ENCODE data around the gene LRRN4CL. TPM values are rescaled to one million over a fixed set of nuclear protein-coding genes. Genes with fewer than 3 reads are reported as not detected.

Gene LRRN4CL
- total and polyA plus RNA-seq, 2 of the 8 experiments (the other 6 are each of a cell fraction or from before 2014, with no cell fraction given): 0.05 to 0.26 TPM

DNA sequence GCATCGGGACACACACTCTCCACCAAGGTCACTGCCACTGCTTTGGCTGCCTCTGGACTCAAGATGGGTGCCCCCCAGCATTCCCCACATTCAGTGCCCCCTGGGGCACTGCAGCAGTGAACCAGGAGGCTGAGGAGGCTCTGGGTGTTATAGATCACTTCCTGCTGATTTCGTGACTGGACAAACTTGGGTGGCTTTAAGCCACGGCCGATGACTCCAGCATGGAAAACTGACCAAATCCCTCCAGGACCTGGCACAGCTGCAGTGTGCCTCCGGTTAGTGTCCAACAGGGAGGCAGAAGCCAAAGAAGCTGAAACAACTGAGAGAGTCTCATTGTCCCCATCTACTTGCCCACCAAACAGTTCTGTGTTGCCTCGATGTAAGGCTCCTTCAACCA lies 41.7 kb downstream of the LRRN4CL start:
- no peak overlapping the region for H3K4me3 ChIP-seq (ENCODE audit: extremely low read depth in 1 of 4, insufficient read depth in 2 of 4, low read depth in 3 of 4, low read length in 4 of 4)
- peaks cover 0 to 27% (median 7%) of the 10 kb centered on the region in 4 experiments; a peak in 6 of 8 replicates for H3K36me3 ChIP-seq (ENCODE audit: control insufficient read depth in 2 of 4, insufficient read depth in 4 of 4, low read length in 3 of 4)
- no peaks in the 10 kb centered on the region for H3K9me3 ChIP-seq (ENCODE audit: insufficient read depth in 2 of 2, low read depth in 1 of 2, low read length in 1 of 2)
- H3K79me1 ChIP-seq (ENCODE audit: low read depth, low read length): peaks cover 10% of the 10 kb centered on the region
- H3K4me2 ChIP-seq (ENCODE audit: insufficient read depth in 1 of 2, low read depth in 2 of 2, low read length in 2 of 2): no peak overlapping the region; a peak in 1 of 4 replicates
- H3K56ac ChIP-seq (replicated peaks; ENCODE audit: insufficient read length, low read depth, low read length): no peak overlapping the region
- no peak overlapping the region for H2BK12ac ChIP-seq (ENCODE audit: low read depth, low read length)
- H3K23ac ChIP-seq (ENCODE audit: insufficient read length): no peak overlapping the region
- no peak overlapping the region for H4K5ac ChIP-seq (ENCODE audit: insufficient read length, low read depth, low read length)
- H2AFZ ChIP-seq (ENCODE audit: low read length): no peak overlapping the region
- H4K91ac ChIP-seq (replicated peaks; ENCODE audit: insufficient read length, low read length): no peak overlapping the region
- peaks cover 15 to 53% of the 10 kb centered on the region in 2 experiments for H3K79me2 ChIP-seq (ENCODE audit: control insufficient read depth in 1 of 2, insufficient read depth in 2 of 2, low read length in 2 of 2)
- H3K27me3 ChIP-seq (replicated peaks in 1 of 4; ENCODE audit: control insufficient read depth in 3 of 4, extremely low read depth in 1 of 4, insufficient read depth in 3 of 4, low read length in 3 of 4): no peaks in the 10 kb centered on the region
- H3K27ac ChIP-seq (ENCODE audit: low read depth, low read length): no peak overlapping the region
- no peak overlapping the region for H2BK20ac ChIP-seq (ENCODE audit: low read length)
- ChIA-PET POLR2A (ENCODE audit: partially characterized antibody) (interaction anchor here (0.8 to 50.4 kb wide), 13 partner anchors 9 to 207 kb away, joined by 3 to 2041 read pairs (median 4); partner anchors contain the start of genes B3GAT3, BSCL2, C11orf98 and CSKMT), CTCF (ENCODE audit: partially characterized antibody) (interaction anchor here (0.8 to 2.0 kb wide), 7 partner anchors 17 to 122 kb away, joined by 3 to 10 read pairs (median 3); partner anchors contain the start of genes C11orf98 and CSKMT)
- H2BK15ac ChIP-seq (ENCODE audit: low read length): no peak overlapping the region
- H4K20me1 ChIP-seq (replicated peaks in 1 of 2; ENCODE audit: control insufficient read depth in 1 of 2, insufficient read depth in 2 of 2, low read length in 2 of 2): peaks cover 3 to 23% of the 10 kb centered on the region in 2 experiments
- H2BK120ac ChIP-seq (replicated peaks; ENCODE audit: low read depth, low read length): no peak overlapping the region
- H3K23me2 ChIP-seq (ENCODE audit: low read depth, low read length): peaks cover 8% of the 10 kb centered on the region
- WGBS, 2 experiments (ENCODE audit: extremely low coverage in 1 of 2, insufficient coverage in 1 of 2, insufficient read length in 1 of 2, insufficient replicate concordance in 2 of 2, low coverage in 1 of 2, low lambda C conversion rate in 2 of 2, missing lambda C conversion rate in 1 of 2): 92% methylated on average over 6 of the region's 6 CpGs; no CpG with 5 or more reads in 1 of the 2 experiments
- H3K4ac ChIP-seq (replicated peaks; ENCODE audit: insufficient read length, low read depth, low read length): no peak overlapping the region
- no peak for FAIRE-seq
- H2AK5ac ChIP-seq (ENCODE audit: low read depth, low read length): no peak overlapping the region
- no peaks in the 10 kb centered on the region; a peak in 2 of 7 replicates for H3K4me1 ChIP-seq (replicated peaks in 1 of 4; ENCODE audit: control insufficient read depth in 3 of 4, insufficient read depth in 4 of 4, low read length in 3 of 4)
- H2BK5ac ChIP-seq (ENCODE audit: low read depth, low read length): no peak overlapping the region
- no peak overlapping the region for H3K9ac ChIP-seq (replicated peaks in 1 of 4; ENCODE audit: extremely low read depth in 1 of 4, low read depth in 3 of 4, low read length in 3 of 4)
- no peak for TF ChIP-seq RNF2 (IDR thresholded peaks at IDR 0.05; ENCODE audit: borderline replicate concordance, low read depth, low read length, missing control alignments, poor library complexity, severe bottlenecking)
- TF ChIP-seq HDAC2 (IDR thresholded peaks at IDR 0.05; ENCODE audit: borderline replicate concordance in 1 of 2, low read depth in 2 of 2, low read length in 2 of 2): no peak
- TF ChIP-seq SP4 (IDR thresholded peaks at IDR 0.05; ENCODE audit: low read length): no peak
- TF ChIP-seq POU5F1 (IDR thresholded peaks at IDR 0.05; ENCODE audit: low read depth, low read length): no peak
- DNase-seq (ENCODE audit: low read depth in 1 of 2, low spot score in 2 of 2): no peak
- no peak overlapping the region for H3K14ac ChIP-seq (ENCODE audit: insufficient read length)
- H3K18ac ChIP-seq (ENCODE audit: extremely low read depth, low read length): no peak overlapping the region
- no peak overlapping the region for H4K8ac ChIP-seq (ENCODE audit: extremely low read depth, insufficient read depth, low read length)

Measured in H1 (cell line).